GM18951 (cell line): ENCODE results near the gene LRMDA.
"Not testable (repeated sequence)": the region's sequence is repeated elsewhere in the genome, so short reads cannot be mapped to it uniquely, and the experiment has no call there.

Experiments
- POLR2A ChIP-seq: IDR thresholded peaks from 4 replicates; pipeline ENCODE4 v1.6.1; 2011; ENCODE audit warnings: mild to moderate bottlenecking; ENCODE audit not compliant: insufficient read length, insufficient read depth; ENCODE audit errors: extremely low read depth
- in situ Hi-C: fragments of 300-500 bp; cut with MboI; formaldehyde crosslinking; loops from one replicate; pipeline ENCODE4 v1.12.0; 2022; ENCODE audit warnings: low sequenced_read_pairs, mixed read lengths, inconsistent platforms; ENCODE audit not compliant: unreplicated experiment

The LRMDA gene

GRCh38 chr10:75507469-75507868 is 76.0 kb downstream of the LRMDA start:
- TF ChIP-seq POLR2A: no peak
- in situ Hi-C loops: no loop called here

GRCh38 chr10:75508239-75508813 is 76.9 kb downstream of the LRMDA start:
- TF ChIP-seq POLR2A: no peak
- in situ Hi-C loops: no loop called here

- in situ Hi-C loops: no loop called here
- no peak for TF ChIP-seq POLR2A
Observed at GRCh38 chr10:75508814-75509306, 77.4 kb downstream of the LRMDA start.

DNA sequence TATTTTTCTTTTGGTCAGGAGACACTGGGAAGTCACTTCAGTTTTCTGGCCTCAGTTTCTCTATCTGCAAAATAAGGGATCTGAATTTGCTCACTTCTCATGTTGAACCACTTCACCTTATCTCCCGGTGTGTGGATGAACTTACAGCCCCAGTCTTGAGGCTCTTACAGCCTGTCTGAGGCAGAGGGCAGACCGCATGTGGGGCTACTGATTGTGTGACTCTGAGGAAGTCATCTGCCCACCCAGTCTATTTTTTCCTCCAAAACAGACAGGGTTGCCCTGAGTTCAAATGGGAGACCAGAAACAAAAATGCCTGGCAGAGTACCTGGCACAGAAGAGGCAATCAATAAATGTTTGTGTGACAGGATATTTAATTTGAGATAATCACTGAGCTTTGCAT is 78.3 kb downstream of the LRMDA start:
- no peak for TF ChIP-seq POLR2A
- in situ Hi-C loops: no loop called here

DNA sequence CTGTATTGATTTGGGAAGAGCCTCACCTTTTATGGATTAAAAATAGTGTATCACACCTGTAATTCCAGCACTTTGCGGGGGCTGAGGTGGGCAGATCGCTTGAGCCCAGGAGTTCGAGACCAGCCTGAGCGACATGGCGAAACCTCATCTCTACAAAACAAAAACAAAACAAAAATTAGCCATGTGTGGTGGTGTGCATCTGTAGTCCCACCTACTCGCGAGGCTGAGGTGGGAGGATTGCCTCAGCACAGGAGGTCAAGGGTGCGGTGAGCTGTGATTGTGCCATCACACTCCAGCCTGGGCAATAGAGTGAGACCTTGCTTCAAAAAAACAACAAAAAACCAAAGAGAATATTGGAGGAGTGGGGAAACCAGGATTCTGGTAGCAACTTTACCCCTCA is 79.6 kb downstream of the LRMDA start:
- in situ Hi-C loops: no loop called here
- TF ChIP-seq POLR2A: no peak

DNA sequence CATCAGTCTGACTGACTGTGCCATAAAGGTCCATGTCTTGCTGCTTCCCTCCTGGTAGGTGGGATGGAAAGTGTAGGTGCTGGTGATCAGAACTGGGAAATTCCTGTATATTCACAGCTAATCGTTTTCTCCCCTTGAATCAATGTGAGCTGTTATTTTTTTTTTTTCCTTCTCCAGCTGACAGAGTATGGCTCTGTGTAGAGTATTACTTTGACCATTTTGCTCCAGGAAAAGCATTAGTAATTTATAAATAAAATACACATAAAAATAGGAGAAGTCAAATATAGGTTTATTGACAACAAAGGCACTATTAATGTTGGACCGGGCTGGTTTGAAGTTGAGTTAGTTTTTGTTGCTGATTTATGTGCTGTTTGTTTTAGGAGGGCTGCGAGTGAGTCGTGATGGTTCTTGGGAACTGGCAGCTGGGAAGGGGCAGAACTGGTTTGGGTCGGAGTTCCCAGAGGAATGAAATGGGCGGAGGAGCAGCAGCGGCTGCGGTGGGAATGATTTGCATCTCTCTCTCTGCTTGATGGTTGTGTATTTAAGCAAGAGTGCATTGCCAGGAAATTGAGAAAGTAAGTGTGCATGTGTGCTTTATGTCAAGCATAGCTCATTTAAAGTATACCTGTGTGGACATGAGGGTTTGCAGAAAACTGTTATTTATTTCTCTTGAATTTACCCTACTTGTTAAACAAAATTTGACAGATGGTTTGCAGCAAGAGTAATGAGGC is 80.9 kb downstream of the LRMDA start:
- TF ChIP-seq POLR2A: no peak
- in situ Hi-C loops: no loop called here

- in situ Hi-C loops: no loop called here
Observed at GRCh38 chr10:75513292-75513885, 82.0 kb downstream of the LRMDA start.

DNA sequence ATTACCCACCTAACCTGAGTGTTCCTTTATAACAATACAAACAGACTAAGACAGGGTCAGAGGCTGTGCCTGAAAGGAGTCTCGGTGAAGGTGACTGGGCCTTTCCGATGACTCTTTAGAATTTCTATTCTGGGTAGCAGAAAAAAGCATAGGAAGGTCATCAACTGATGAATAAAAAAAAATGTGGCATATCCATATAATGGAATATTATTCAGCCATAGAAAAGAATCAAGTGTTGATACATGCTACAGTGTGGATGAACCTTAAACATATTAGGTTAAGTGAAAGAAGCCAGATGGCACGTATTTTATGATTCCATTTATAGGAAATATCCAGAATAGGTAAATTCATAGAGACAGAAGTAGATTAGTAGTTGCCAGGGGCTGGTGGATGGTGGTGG is 83.4 kb downstream of the LRMDA start:
- TF ChIP-seq POLR2A: no peak
- in situ Hi-C loops: no loop called here

More at GRCh38 chr10:75513292-75513885, 82.0 kb downstream of the LRMDA start:
- no peak for TF ChIP-seq POLR2A

DNA sequence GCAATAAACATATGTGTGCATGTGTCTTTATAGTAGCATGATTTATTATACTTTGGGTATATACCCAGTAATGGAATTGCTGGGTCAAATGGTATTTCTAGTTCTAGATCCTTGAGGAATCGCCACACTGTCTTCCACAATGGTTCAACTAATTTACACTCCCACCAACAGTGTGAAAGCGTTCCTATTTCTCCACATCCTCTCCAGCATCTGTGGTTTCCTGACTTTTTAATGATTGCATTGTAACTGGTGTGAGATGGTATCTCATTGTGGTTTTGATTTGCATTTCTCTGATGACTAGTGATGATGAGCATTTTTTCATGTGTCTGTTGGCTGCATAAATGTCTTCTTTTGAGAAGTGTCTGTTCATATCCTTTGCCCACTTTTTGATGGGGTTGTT is 84.7 kb downstream of the LRMDA start:
- in situ Hi-C loops: not testable (repeated sequence)

- in situ Hi-C loops: not testable (repeated sequence)
Observed at GRCh38 chr10:75519213-75519612, 87.8 kb downstream of the LRMDA start.

DNA sequence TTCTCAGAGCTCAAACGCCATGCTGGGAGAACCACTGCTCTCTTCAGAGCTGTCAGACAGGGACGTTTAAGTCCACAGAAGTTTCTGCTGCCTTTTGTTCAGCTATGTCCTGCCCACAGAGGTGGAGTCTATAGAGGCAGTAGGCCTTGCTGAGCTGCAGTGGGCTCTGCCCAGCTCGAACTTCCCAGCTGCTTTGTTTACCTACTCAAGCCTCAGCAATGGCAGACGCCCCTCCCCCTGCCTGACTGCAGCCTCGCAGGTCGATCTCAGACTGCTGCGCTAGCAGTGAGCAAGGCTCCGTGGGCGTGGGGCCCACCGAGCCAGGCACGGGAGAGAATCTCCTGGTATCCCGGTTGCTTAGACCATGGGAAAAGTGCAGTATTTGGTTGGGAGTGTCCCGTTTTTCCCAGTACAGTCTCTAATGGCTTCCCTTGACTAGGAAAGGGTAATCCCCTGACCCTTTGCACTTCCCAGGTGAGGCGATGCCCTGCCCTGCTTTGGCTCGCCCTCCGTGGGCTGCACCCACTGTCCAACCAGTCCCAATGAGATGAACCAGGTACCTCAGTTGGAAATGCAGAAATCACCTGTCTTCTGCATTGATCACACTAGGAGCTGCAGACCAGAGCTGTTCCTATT is 89.9 kb downstream of the LRMDA start:
- in situ Hi-C loops: not testable (repeated sequence)

- in situ Hi-C loops: no loop called here
- TF ChIP-seq POLR2A: no peak
Observed at GRCh38 chr10:75525067-75525466, 93.6 kb downstream of the LRMDA start.

- no peak for TF ChIP-seq POLR2A
- in situ Hi-C loops: no loop called here
Observed at GRCh38 chr10:75525646-75526045, 94.2 kb downstream of the LRMDA start.

GRCh38 chr10:75527542-75527941 is 96.1 kb downstream of the LRMDA start:
- in situ Hi-C loops: no loop called here
- TF ChIP-seq POLR2A: no peak

DNA sequence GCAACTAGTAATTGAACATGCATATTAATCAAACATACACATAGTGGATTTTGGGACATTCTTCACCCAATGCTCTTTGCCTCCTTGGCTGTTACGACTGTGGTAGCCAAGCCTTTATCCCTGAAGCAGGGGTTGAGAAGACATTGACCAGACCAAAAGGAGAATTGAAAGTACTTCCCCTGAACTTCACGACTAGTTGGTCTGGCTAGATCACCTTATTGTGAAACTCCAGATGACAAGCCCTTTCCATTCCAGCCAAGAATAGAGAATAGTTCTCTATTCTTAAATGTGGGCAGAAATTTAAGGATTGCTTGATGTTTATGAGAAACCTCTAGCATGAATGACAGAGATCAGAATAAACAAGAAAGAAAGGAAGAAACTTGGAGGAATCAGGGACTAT is 97.0 kb downstream of the LRMDA start:
- TF ChIP-seq POLR2A: no peak
- in situ Hi-C loops: no loop called here
